GM19324 (cell line): Measurements from ENCODE around the gene TRMT11.
A peak's percentile ranks its signal among the peaks of the same experiment; 100 is the strongest.
"Not testable (repeated sequence)": the region's sequence is repeated elsewhere in the genome, so short reads cannot be mapped to it uniquely, and the experiment has no call there.

Source experiments
- ATAC-seq: cut with Tn5 transposase; IDR thresholded peaks from one replicate; pipeline ENCODE4 v1.9.1; 2021; ENCODE audit warnings: mild to moderate bottlenecking, moderate library complexity; ENCODE audit not compliant: unreplicated experiment, low FRiP score

Gene TRMT11

GRCh38 chr6:125955973-125956372, 30.4 kb upstream of the TRMT11 start:
- ATAC-seq, result no peak

- ATAC-seq, result peak; percentile 96
Observed at GRCh38 chr6:125956506-125957390, 29.6 kb upstream of the TRMT11 start, which contains the start of gene HINT3. Gene HINT3 (plus strand): TSS chr6:125956770. CDS start chr6:125956978, 208 bp downstream.

GRCh38 chr6:125957391-125957693, 29.0 kb upstream of the TRMT11 start:
- ATAC-seq, result no peak

GRCh38 chr6:125957845-125958244, 28.5 kb upstream of the TRMT11 start:
- no peak for ATAC-seq

GRCh38 chr6:125959041-125959440, 27.3 kb upstream of the TRMT11 start:
- ATAC-seq, result no peak

- no peak for ATAC-seq
Observed at GRCh38 chr6:125961117-125961516, 25.2 kb upstream of the TRMT11 start.

- ATAC-seq, result no peak
Observed at GRCh38 chr6:125962900-125963497, 23.3 kb upstream of the TRMT11 start.

- ATAC-seq, result no peak
Observed at GRCh38 chr6:125963817-125964216, 22.5 kb upstream of the TRMT11 start.

- no peak for ATAC-seq
Observed at GRCh38 chr6:125966569-125966968, 19.8 kb upstream of the TRMT11 start.

GRCh38 chr6:125968493-125968892, 17.8 kb upstream of the TRMT11 start:
- ATAC-seq, result peak; percentile 76

- ATAC-seq, result no peak
Observed at GRCh38 chr6:125970760-125971159, 15.6 kb upstream of the TRMT11 start.

- not testable (repeated sequence) for ATAC-seq
Observed at GRCh38 chr6:125972478-125972877, 13.9 kb upstream of the TRMT11 start.

GRCh38 chr6:125974214-125974866, 12.0 kb upstream of the TRMT11 start:
- ATAC-seq, result no peak

GRCh38 chr6:125979101-125979500, 7.2 kb upstream of the TRMT11 start:
- no peak for ATAC-seq

- no peak for ATAC-seq
Observed at GRCh38 chr6:125981571-125982185, 4.7 kb upstream of the TRMT11 start.

- ATAC-seq, result no peak
Observed at GRCh38 chr6:125983246-125983945, 2.9 kb upstream of the TRMT11 start.

- ATAC-seq, result no peak
Observed at GRCh38 chr6:125984311-125984710, 2.0 kb upstream of the TRMT11 start.

GRCh38 chr6:125985522-125985921, 818 bp upstream of the TRMT11 start:
- ATAC-seq, result no peak

- no peak for ATAC-seq
Observed at GRCh38 chr6:125985979-125986300, 400 bp upstream of the TRMT11 start.

GRCh38 chr6:125987026-125987617, 782 bp downstream of the TRMT11 start:
- peak; percentile 27 for ATAC-seq
